PC-9 (cell line): Measurements from ENCODE around the gene ASCC3. TPM values are rescaled to one million over a fixed set of nuclear protein-coding genes. Genes with fewer than 3 reads are reported as not detected.
"Not testable (repeated sequence)": the region's sequence is repeated elsewhere in the genome, so short reads cannot be mapped to it uniquely, and the experiment has no call there.

Source experiments
- BruUV-seq: library from RNA; stranded (reverse); fragments of 400-500 nt; replicated peaks from 2 replicates; lab custom pipeline; 2021; lab: Mats Ljungman, UMichigan
- CTCF ChIA-PET: fragments of 300-600 bp; sonication (Branson Sonifier 250); formaldehyde crosslinking; loops from one replicate; lab custom pipeline; 2022; ENCODE audit warnings: antibody characterized with exemption; lab: Charles Lee
- POLR2A ChIA-PET: fragments of 300-600 bp; sonication (Branson Sonifier 250); formaldehyde crosslinking; loops from one replicate; lab custom pipeline; 2022; ENCODE audit warnings: antibody characterized with exemption; ENCODE audit not compliant: unreplicated experiment; lab: Charles Lee
- DNase-seq, 2 experiments: peaks; one replicate each; pipeline versions ENCODE4 v3.0.0 to v3.0.0-alpha.2; 2015 to 2022; ENCODE audit warnings: mixed read lengths in 1 of 2
- H2AFZ ChIP-seq: fragments of 200-600 bp; sonication (generic); 2 replicates; pipeline ENCODE4 v1.8.1; 2017; ENCODE audit warnings: antibody characterized with exemption
- H3F3A ChIP-seq: fragments of 200-600 bp; sonication (generic); 2 replicates; pipeline ENCODE4 v1.8.1; 2017; ENCODE audit warnings: antibody characterized with exemption, mild to moderate bottlenecking, low read depth; ENCODE audit not compliant: insufficient read depth
- H3K27ac ChIP-seq: fragments of 200-600 bp; sonication (generic); 2 replicates; pipeline ENCODE4 v1.6.1; 2016; ENCODE audit warnings: mixed run types
- H3K27me3 ChIP-seq: fragments of 200-600 bp; sonication (generic); 2 replicates; pipeline ENCODE4 v1.6.1; 2016; ENCODE audit warnings: low read depth, mixed run types; ENCODE audit not compliant: insufficient read depth
- H3K36me3 ChIP-seq: fragments of 200-600 bp; sonication (generic); 2 replicates; pipeline ENCODE4 v1.6.1; 2016; ENCODE audit warnings: low read depth, mixed run types
- H3K4me1 ChIP-seq: fragments of 200-600 bp; sonication (generic); replicated peaks from 2 replicates; pipeline ENCODE4 v1.6.1; 2016; ENCODE audit warnings: mixed run types; ENCODE audit not compliant: insufficient read depth
- H3K4me2 ChIP-seq: fragments of 200-600 bp; sonication (generic); 2 replicates; pipeline ENCODE4 v1.6.1; 2017; ENCODE audit warnings: mixed run types
- H3K4me3 ChIP-seq: fragments of 200-600 bp; sonication (generic); 2 replicates; pipeline ENCODE4 v1.6.1; 2016; ENCODE audit warnings: mixed run types
- H3K79me2 ChIP-seq: fragments of 200-600 bp; sonication (generic); 2 replicates; pipeline ENCODE4 v1.6.1; 2017; ENCODE audit warnings: low read depth, mixed run types
- H3K9me2 ChIP-seq: fragments of 200-600 bp; sonication (generic); 2 replicates; pipeline ENCODE4 v1.8.1; 2017; ENCODE audit warnings: mild to moderate bottlenecking; ENCODE audit not compliant: insufficient read depth
- H3K9me3 ChIP-seq: fragments of 200-600 bp; sonication (generic); 2 replicates; pipeline ENCODE4 v1.8.1; 2016; ENCODE audit warnings: low read depth; ENCODE audit not compliant: insufficient read depth
- H4K20me1 ChIP-seq: fragments of 200-600 bp; sonication (generic); 2 replicates; pipeline ENCODE4 v1.8.1; 2017; ENCODE audit not compliant: insufficient read depth
- CTCF ChIP-seq: fragments of 200-600 bp; sonication (generic); conservative IDR thresholded peaks from 2 replicates; pipeline ENCODE4 v1.6.1; 2017; ENCODE audit warnings: mixed run types, antibody characterized with exemption, mild to moderate bottlenecking, moderate library complexity
- EZH2 ChIP-seq: fragments of 200-600 bp; sonication (generic); IDR thresholded peaks from 2 replicates; pipeline ENCODE4 v1.8.0; 2017; ENCODE audit warnings: antibody characterized with exemption, low read depth
- intact Hi-C: fragments of 100-400 bp; cut with micrococcal nuclease; formaldehyde crosslinking; loops from one replicate; pipeline ENCODE4 v1.10.0; 2022; ENCODE audit not compliant: unreplicated experiment
- total RNA-seq: library from RNA; stranded (reverse); gene quantifications from 2 replicates; pipeline ENCODE4 v1.2.3, GENCODE V29; 2021

ASCC3 gene
- total RNA-seq, 1 experiment from 2014 or later = 29.4 TPM

- Histone ChIP-seq H2AFZ (no peak overlapping the region), H3K9me2 (no peaks in the 10 kb centered on the region), H3K36me3 (no peaks in the 10 kb centered on the region), H3K4me2 (no peak overlapping the region), H3F3A (no peaks in the 10 kb centered on the region), H3K4me1 (no peaks in the 10 kb centered on the region), H4K20me1 (no peaks in the 10 kb centered on the region; the same call in 1 of the 2 replicates), H3K27me3 (no peaks in the 10 kb centered on the region), H3K4me3 (no peak overlapping the region), H3K27ac (no peak overlapping the region), H3K79me2 (0 out of 2 replicates have a peak, but pooled peaks cover 4% of the 10 kb centered on the region), H3K9me3 (no peaks in the 10 kb centered on the region)
- no peak for DNase-seq
- intact Hi-C loops = no loop called here
- BruUV-seq = no TSS peak
- ChIA-PET POLR2A (no interaction called here), CTCF (no interaction called here)
- no peak for TF ChIP-seq CTCF
- TF ChIP-seq EZH2 = no peak
Measured at GRCh38 chr6:100833972-100834574, 47.1 kb downstream of the ASCC3 start.

- H3K4me3 ChIP-seq, H3F3A ChIP-seq, H3K27me3 ChIP-seq, intact Hi-C loops, H3K79me2 ChIP-seq, H3K27ac ChIP-seq, H2AFZ ChIP-seq, BruUV-seq, DNase-seq, H3K4me1 ChIP-seq, H3K4me2 ChIP-seq, CTCF ChIA-PET, H3K9me2 ChIP-seq, H3K36me3 ChIP-seq, H3K9me3 ChIP-seq, H4K20me1 ChIP-seq: not testable (repeated sequence)
- POLR2A ChIA-PET = interaction anchor here (0.6 kb wide), 1 partner anchor 14 kb away, joined by 3 read pairs; no protein-coding TSS in a partner anchor
Measured at GRCh38 chr6:100829077-100829595, 52.0 kb downstream of the ASCC3 start.

GRCh38 chr6:100823041-100823440 is 58.1 kb downstream of the ASCC3 start:
- no peaks in the 10 kb centered on the region for H3K9me3 ChIP-seq
- no peaks in the 10 kb centered on the region for H3K27me3 ChIP-seq
- no peak overlapping the region for H2AFZ ChIP-seq
- TF ChIP-seq CTCF (no peak), EZH2 (no peak)
- H3K27ac ChIP-seq = no peak overlapping the region
- no peak overlapping the region for H3K4me2 ChIP-seq
- H4K20me1 ChIP-seq = no peaks in the 10 kb centered on the region
- H3K79me2 ChIP-seq = peaks cover 13% of the 10 kb centered on the region; the same call in 1 of the 2 replicates
- intact Hi-C loops = no loop called here
- POLR2A ChIA-PET = no interaction called here
- BruUV-seq = no TSS peak
- DNase-seq = no peak
- CTCF ChIA-PET = no interaction called here
- no peak overlapping the region for H3K4me3 ChIP-seq
- no peaks in the 10 kb centered on the region for H3K36me3 ChIP-seq
- H3F3A ChIP-seq = no peaks in the 10 kb centered on the region
- no peaks in the 10 kb centered on the region; the same call in 1 of the 2 replicates for H3K9me2 ChIP-seq
- no peaks in the 10 kb centered on the region for H3K4me1 ChIP-seq
